Tibial nerve (tissue), 4 donors: ENCODE data around the gene MAPK11. TPM values are rescaled to one million over a fixed set of nuclear protein-coding genes. Genes with fewer than 3 reads are reported as not detected.

Experiments
- DNase-seq, 2 donors: peaks; one replicate each; pipeline ENCODE4 v3.0.0-alpha.2; 2019; ENCODE audit warnings: low spot score in 2 of 2
- H3K27ac ChIP-seq, 4 donors: fragments of 200-600 bp; sonication (generic) in 3 of 4; one replicate each; pipeline ENCODE4 v1.5.1; 2017 to 2019; ENCODE audit warnings: mild to moderate bottlenecking in 1 of 4
- H3K27me3 ChIP-seq, 2 donors: fragments of 200-600 bp; sonication (generic) in 1 of 2; one replicate each; pipeline versions ENCODE4 v1.5.1 to v1.6.0; 2017 to 2019
- H3K36me3 ChIP-seq, 3 donors: fragments of 200-600 bp; sonication (generic); one replicate each; pipeline ENCODE4 v1.5.1; 2018 to 2019
- H3K4me1 ChIP-seq, 4 donors: fragments of 200-600 bp; sonication (generic) in 3 of 4; one replicate each; pipeline ENCODE4 v1.5.1; 2017 to 2019
- H3K4me3 ChIP-seq, 4 donors: fragments of 200-600 bp; sonication (generic) in 3 of 4; one replicate each; pipeline ENCODE4 v1.5.1; 2017 to 2019; ENCODE audit warnings: mild to moderate bottlenecking in 1 of 4, moderate library complexity in 1 of 4
- H3K9me3 ChIP-seq, 4 donors: fragments of 200-600 bp; sonication (generic) in 3 of 4; one replicate each; pipeline ENCODE4 v1.5.1; 2017 to 2019
- EP300 ChIP-seq, 2 donors: sonication (generic); formaldehyde crosslinking; IDR thresholded peaks; one replicate each; pipeline ENCODE4 v1.6.1; 2017; ENCODE audit warnings: antibody characterized with exemption in 2 of 2, mild to moderate bottlenecking in 1 of 2
- POLR2A ChIP-seq, 2 donors: fragments of 450-650 bp; IDR thresholded peaks; one replicate each; pipeline ENCODE4 v1.6.1; 2017; ENCODE audit warnings: antibody characterized with exemption in 2 of 2, mild to moderate bottlenecking in 2 of 2, moderate library complexity in 2 of 2
- WGBS, 2 donors: methylation state at CpG; one replicate each; pipeline ENCODE4 v1.1.5; 2018; 5-methylcytosine and 5-hydroxymethylcytosine counted together
- total RNA-seq, 4 donors: library from RNA; depleted of rRNA; stranded (reverse); fragments of >200 nt; gene quantifications; one replicate each; pipeline ENCODE4 v1.1.0, GENCODE V29; 2016
- TF ChIP-seq, protein P1 (sequence below), 5 experiments: fragments of 200-600 bp in 3 of 5; fragments of 450-650 bp in 2 of 5; sonication (generic) in 3 of 5; IDR thresholded peaks; one replicate each; pipeline ENCODE4 v1.5.1; 2016 to 2019; ENCODE audit warnings: antibody characterized with exemption in 5 of 5, mild to moderate bottlenecking in 3 of 5, moderate library complexity in 2 of 5

MAPK11 gene
- 10 to 100 TPM in 3 of 4 donors, 1 to 10 TPM in 1; 8.7 to 33.3 (median 19.6) TPM for total RNA-seq

GRCh38 chr22:50269970-50270665 lies at the start of gene MAPK11:
Gene MAPK11, minus strand, starts transcription at chr22:50270380. Its CDS starts 88 bp downstream, at chr22:50270292.
- WGBS, 2 donors = 0% methylated on average over 14 to 30 of the region's 92 CpGs
- H3K9me3 ChIP-seq = no peaks in the 10 kb centered on the region
- peaks cover 0 to 3% (median 0%) of the 10 kb centered on the region in 3 donors for H3K36me3 ChIP-seq
- peak within 1 kb of the TSS in 3 of 4 donors; percentile 44 to 85 (median 45) for H3K27ac ChIP-seq
- peaks cover 0 to 21% of the 10 kb centered on the region in 2 donors for H3K27me3 ChIP-seq
- DNase-seq = no peak
- H3K4me1 ChIP-seq = peaks cover 0 to 67% (median 44%) of the 10 kb centered on the region in 4 donors
- no peak for TF ChIP-seq POLR2A (IDR thresholded peaks at IDR 0.05)
- TF ChIP-seq, protein P1, sequence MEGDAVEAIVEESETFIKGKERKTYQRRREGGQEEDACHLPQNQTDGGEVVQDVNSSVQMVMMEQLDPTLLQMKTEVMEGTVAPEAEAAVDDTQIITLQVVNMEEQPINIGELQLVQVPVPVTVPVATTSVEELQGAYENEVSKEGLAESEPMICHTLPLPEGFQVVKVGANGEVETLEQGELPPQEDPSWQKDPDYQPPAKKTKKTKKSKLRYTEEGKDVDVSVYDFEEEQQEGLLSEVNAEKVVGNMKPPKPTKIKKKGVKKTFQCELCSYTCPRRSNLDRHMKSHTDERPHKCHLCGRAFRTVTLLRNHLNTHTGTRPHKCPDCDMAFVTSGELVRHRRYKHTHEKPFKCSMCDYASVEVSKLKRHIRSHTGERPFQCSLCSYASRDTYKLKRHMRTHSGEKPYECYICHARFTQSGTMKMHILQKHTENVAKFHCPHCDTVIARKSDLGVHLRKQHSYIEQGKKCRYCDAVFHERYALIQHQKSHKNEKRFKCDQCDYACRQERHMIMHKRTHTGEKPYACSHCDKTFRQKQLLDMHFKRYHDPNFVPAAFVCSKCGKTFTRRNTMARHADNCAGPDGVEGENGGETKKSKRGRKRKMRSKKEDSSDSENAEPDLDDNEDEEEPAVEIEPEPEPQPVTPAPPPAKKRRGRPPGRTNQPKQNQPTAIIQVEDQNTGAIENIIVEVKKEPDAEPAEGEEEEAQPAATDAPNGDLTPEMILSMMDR (IDR thresholded peaks at IDR 0.05) = no peak
- H3K4me3 ChIP-seq = peak within 1 kb of the TSS; percentile 41 to 66 (median 50)

GRCh38 chr22:50319503-50319951 lies 49.3 kb upstream of the MAPK11 start:
- Histone ChIP-seq H3K27ac (no peak overlapping the region), H3K4me1 (peaks cover 0 to 7% (median 3%) of the 10 kb centered on the region in 4 donors), H3K9me3 (no peaks in the 10 kb centered on the region), H3K27me3 (no peaks in the 10 kb centered on the region), H3K36me3 (peaks cover 0 to 22% (median 0%) of the 10 kb centered on the region in 3 donors), H3K4me3 (no peak overlapping the region)
- WGBS, 2 donors = 87 to 88% methylated on average over 15 of the region's 15 CpGs
- TF ChIP-seq, protein P1 (IDR thresholded peaks at IDR 0.05) = no peak
- TF ChIP-seq EP300 (IDR thresholded peaks at IDR 0.05) (no peak), POLR2A (IDR thresholded peaks at IDR 0.05) (no peak)
- no peak for DNase-seq

DNA sequence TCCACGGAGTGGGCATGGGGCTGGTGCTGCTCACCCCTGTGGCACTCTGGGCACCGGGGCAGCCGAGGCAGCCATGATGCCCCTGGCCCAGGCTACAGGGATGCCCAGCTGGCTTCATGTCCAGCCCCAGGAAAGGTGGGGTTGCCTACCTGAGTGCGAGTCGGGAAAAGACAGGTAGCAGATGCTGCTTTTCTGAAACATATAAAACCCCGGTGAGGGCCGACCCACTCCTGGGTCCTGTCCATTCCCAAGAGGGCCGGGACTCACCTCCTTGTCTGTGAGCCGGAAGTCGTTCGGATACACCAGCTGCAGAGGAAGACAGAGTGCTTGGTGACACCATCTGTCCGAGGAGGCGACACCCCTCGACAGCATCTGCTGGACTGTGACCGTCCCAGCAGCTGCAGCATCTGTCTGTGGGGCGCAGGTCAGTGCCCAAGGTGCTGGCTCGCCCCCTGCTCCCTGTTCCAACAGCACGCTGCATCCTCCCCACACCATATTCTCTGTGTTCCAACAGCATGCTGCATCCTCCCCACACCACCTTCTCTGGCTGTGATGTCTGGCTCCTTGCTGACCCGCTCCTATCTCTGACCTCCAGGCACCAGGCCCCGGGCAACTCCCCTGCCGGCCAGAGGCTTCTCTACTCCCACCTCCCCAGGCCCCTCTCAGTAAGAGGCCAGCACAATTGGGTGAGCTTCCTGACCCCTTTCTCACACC lies 48.7 kb upstream of the MAPK11 start:
- TF ChIP-seq, protein P1 (IDR thresholded peaks at IDR 0.05) = no peak
- TF ChIP-seq EP300 (IDR thresholded peaks at IDR 0.05) (no peak), POLR2A (IDR thresholded peaks at IDR 0.05) (no peak)
- no peak overlapping the region for H3K4me3 ChIP-seq
- no peak overlapping the region for H3K27ac ChIP-seq
- no peaks in the 10 kb centered on the region for H3K9me3 ChIP-seq
- no peak for DNase-seq
- no peaks in the 10 kb centered on the region for H3K27me3 ChIP-seq
- peaks cover 0 to 11% (median 4%) of the 10 kb centered on the region in 4 donors for H3K4me1 ChIP-seq
- WGBS, 2 donors = 80 to 84% methylated on average over 18 to 21 of the region's 21 CpGs
- H3K36me3 ChIP-seq = peaks cover 0 to 26% (median 0%) of the 10 kb centered on the region in 3 donors

- Histone ChIP-seq H3K4me1 (peaks cover 0 to 14% (median 4%) of the 10 kb centered on the region in 4 donors), H3K36me3 (peaks cover 0 to 29% (median 0%) of the 10 kb centered on the region in 3 donors), H3K27me3 (no peaks in the 10 kb centered on the region), H3K9me3 (no peaks in the 10 kb centered on the region), H3K4me3 (no peak overlapping the region), H3K27ac (no peak overlapping the region)
- no peak for DNase-seq
- WGBS, 2 donors = 74 to 84% methylated on average over 7 of the region's 7 CpGs
- TF ChIP-seq EP300 (IDR thresholded peaks at IDR 0.05) (no peak), POLR2A (IDR thresholded peaks at IDR 0.05) (no peak)
- TF ChIP-seq, protein P1 (IDR thresholded peaks at IDR 0.05) = no peak
Observed at GRCh38 chr22:50318356-50318697, 48.1 kb upstream of the MAPK11 start.

GRCh38 chr22:50317674-50318073 lies 47.5 kb upstream of the MAPK11 start:
- Histone ChIP-seq H3K4me3 (no peak overlapping the region), H3K4me1 (peaks cover 0 to 14% (median 4%) of the 10 kb centered on the region in 4 donors), H3K9me3 (no peaks in the 10 kb centered on the region), H3K27ac (no peak overlapping the region), H3K36me3 (peaks cover 0 to 35% (median 0%) of the 10 kb centered on the region in 3 donors), H3K27me3 (no peaks in the 10 kb centered on the region)
- TF ChIP-seq, protein P1 (IDR thresholded peaks at IDR 0.05) = no peak
- TF ChIP-seq POLR2A (IDR thresholded peaks at IDR 0.05) = no peak
- TF ChIP-seq EP300 (IDR thresholded peaks at IDR 0.05) = no peak
- DNase-seq = no peak
- WGBS, 2 donors = 90 to 97% methylated on average over 5 to 7 of the region's 7 CpGs
